Fibroblast of the aortic adventitia (primary cell): ENCODE results near the gene SORBS1. TPM values are rescaled to one million over a fixed set of nuclear protein-coding genes. Genes with fewer than 3 reads are reported as not detected.

ENCODE experiments used
- DNase-seq: peaks from one replicate; pipeline ENCODE4 v3.0.0-alpha.2; 2010; ENCODE audit warnings: low read depth
- H3K4me3 ChIP-seq: 2 replicates; pipeline ENCODE4 v1.5.1; 2011; ENCODE audit warnings: low read depth, mild to moderate bottlenecking, control low read depth, low read length, moderate library complexity
- total RNA-seq: library from RNA; depleted of rRNA; stranded (reverse); fragments of >200 nt; gene quantifications from 2 replicates; pipeline ENCODE4 v1.2.3, GENCODE V29; 2012; ENCODE audit warnings: low replicate concordance
- TF ChIP-seq, protein P1 (sequence below): IDR thresholded peaks from 2 replicates; pipeline ENCODE4 v1.5.1; 2011; ENCODE audit warnings: mild to moderate bottlenecking, low read length, control low read depth, inconsistent platforms; ENCODE audit not compliant: insufficient read depth

The SORBS1 gene
- total RNA-seq, 1 donor: 0.36 TPM

DNA sequence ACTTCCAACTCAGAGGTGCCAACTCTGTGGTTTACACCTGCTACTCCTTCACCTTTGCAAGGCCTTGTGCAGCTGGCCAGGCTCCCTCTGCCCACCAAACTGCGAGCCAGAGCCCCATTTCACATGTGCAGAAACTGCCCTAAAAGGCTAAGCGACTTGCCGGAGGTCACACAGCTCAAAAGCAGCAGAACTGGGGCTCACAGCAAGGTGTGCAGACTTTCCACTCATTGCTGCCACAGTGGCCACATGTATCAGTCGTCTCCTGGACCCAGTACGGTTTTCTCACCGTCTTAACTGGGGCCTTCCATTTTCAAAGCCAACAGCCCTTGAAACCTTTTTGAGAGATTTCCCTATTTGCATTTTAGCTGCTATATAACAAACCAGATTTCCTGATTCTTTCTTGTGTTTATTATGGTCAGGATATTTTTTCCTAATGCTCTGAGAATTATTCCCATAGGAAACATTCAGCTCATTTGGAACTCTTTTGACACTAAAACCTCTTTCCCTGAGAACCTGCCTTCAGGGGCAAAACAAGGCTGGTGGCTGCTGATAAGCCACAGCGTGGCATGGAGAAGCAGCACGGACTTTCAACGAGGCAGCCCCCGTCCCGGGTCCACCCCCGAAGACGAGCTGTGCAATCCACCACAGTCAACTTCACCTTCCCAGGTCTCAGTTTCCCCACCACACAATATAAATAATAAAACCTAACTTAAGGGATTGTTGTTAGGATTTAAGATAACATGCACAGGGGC, 29.9 kb downstream of the SORBS1 start:
- DNase-seq: no peak
- no peak overlapping the region for H3K4me3 ChIP-seq
- TF ChIP-seq, protein P1, sequence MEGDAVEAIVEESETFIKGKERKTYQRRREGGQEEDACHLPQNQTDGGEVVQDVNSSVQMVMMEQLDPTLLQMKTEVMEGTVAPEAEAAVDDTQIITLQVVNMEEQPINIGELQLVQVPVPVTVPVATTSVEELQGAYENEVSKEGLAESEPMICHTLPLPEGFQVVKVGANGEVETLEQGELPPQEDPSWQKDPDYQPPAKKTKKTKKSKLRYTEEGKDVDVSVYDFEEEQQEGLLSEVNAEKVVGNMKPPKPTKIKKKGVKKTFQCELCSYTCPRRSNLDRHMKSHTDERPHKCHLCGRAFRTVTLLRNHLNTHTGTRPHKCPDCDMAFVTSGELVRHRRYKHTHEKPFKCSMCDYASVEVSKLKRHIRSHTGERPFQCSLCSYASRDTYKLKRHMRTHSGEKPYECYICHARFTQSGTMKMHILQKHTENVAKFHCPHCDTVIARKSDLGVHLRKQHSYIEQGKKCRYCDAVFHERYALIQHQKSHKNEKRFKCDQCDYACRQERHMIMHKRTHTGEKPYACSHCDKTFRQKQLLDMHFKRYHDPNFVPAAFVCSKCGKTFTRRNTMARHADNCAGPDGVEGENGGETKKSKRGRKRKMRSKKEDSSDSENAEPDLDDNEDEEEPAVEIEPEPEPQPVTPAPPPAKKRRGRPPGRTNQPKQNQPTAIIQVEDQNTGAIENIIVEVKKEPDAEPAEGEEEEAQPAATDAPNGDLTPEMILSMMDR: no peak

DNA sequence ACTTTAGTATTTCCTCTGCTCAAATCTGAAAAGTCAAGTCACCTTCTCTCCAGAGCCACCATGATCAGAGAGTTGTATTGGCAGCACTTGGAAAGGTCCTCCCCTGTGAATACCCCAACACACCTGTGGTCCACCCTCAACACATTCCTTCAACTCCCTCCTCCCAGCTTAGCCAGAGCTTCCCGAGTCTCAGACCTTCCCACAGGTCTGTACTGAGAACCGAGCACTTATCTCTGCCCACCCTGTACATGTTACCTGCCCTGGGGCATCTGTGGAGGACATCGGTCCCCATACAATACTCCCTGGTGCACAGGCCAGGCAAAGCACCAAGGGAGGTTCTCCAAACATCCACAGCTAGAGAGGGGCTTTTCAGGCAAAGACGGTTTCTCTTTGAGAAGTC, 30.6 kb downstream of the SORBS1 start:
- DNase-seq: no peak
- H3K4me3 ChIP-seq: no peak overlapping the region
- TF ChIP-seq, protein P1: no peak

DNA sequence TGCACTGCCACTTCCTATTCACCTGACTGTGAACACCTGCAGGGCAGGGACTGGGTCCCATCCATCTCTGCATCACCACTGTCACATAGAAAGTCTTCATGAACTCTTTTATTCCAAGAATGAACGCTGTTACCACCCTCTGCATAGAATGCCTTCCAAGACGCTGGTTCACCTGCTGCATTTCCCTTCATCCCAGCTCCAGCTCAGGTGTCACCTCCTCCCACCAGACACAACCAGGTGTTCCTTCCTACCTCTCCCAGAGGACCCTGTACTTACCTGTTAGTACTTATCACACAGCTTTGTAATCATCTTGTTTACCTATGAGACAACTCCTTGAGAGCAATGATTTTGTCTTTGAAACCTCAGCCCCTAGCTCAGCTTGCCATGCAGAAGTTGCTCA, 31.1 kb downstream of the SORBS1 start:
- no peak for DNase-seq
- TF ChIP-seq, protein P1: no peak
- H3K4me3 ChIP-seq: no peak overlapping the region

DNA sequence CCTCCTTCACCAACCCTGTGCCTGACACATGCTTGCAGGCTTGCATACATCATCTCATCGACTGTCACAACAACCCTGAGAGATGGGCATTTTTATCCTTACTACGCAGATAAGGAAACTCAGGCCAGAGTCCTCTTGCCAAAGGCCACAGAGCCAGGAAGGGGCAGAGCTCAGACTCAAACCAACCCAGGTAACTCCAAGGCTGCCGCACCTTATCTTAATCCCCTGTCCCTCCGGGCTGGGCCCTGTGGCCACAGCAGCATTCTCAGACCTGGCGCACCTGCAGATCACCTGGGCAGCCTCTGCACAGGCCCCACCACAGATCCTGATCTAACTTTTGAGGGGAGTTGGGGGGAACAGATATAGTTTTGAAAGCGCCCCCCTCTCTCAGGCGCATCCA, 35.1 kb downstream of the SORBS1 start:
- H3K4me3 ChIP-seq: no peak overlapping the region
- DNase-seq: no peak
- TF ChIP-seq, protein P1: no peak

DNA sequence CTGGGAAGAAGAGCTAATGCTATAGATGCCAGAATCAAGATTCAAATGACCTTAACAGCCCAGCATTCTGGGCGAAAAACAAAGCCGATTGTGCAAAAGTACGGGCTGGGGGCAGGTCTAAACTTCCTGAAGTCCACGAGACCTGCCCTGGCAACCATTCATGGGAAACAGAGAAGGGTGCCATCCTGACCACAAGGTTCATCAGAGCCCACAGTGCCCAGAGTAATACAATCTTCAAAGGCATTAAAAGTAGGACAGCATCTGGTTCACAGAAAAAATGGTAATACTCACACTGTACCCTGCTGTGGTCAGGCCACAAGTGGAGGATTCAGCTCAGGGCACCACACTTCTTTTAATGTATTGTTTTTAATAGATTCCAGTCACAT, 36.1 kb downstream of the SORBS1 start:
- DNase-seq: no peak
- TF ChIP-seq, protein P1: no peak
- H3K4me3 ChIP-seq: no peak overlapping the region

DNA sequence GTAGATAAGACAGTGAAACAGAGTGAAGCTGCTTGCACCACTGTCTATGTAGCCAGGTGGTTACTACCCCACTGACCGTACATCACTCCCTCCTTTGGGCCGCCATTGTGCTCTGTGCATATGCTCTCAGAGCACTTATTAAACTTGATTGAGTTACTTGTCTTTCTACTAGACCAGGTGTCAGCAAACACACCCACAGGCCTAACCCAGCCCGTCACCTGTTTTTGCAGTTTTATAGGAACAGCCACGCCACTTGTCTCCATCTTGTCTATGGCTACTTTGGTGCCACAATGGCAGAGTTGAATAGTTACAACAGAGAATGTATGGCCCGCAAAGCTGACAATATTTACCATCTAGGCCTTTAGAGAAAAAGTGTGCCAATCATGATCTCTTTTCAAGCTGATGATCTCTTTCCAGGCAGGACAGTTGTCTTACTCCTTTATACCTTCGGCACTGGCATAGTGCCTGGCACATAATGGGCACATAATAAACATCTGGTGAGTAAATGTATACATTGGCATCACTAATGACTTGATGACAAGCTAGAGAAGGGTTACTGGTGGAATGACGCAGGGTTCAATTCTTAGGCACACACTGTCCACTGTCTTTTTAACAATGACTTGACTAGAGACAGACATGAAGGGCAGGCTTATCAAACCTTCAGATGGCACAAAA, 36.7 kb downstream of the SORBS1 start:
- H3K4me3 ChIP-seq: no peak overlapping the region
- no peak for DNase-seq
- TF ChIP-seq, protein P1: no peak
